HepG2 (cell line): ENCODE measurements around the gene GGTA1.

Source experiments
- BRD4 ChIP-seq: sonication (generic); formaldehyde crosslinking; IDR thresholded peaks from 2 replicates; pipeline ENCODE4 v1.4.0; 2020; ENCODE audit warnings: missing genetic modification reagents
- NAIF1 ChIP-seq: sonication (generic); formaldehyde crosslinking; IDR thresholded peaks from 2 replicates; pipeline ENCODE4 v1.5.0; 2020; ENCODE audit warnings: mild to moderate bottlenecking, missing genetic modification reagents, borderline replicate concordance
- POLR2AphosphoS5 ChIP-seq: IDR thresholded peaks from 2 replicates; pipeline ENCODE4 v1.6.1; 2012; ENCODE audit warnings: low read depth, low read length
- TEAD3 ChIP-seq: optimal IDR thresholded peaks from 2 replicates; pipeline ENCODE3; 2016; ENCODE audit warnings: borderline replicate concordance
- ZNF331 ChIP-seq: sonication (generic); formaldehyde crosslinking; IDR thresholded peaks from 2 replicates; pipeline ENCODE4 v1.4.0; 2020; ENCODE audit warnings: missing genetic modification reagents
- ZNF670 ChIP-seq: sonication (generic); formaldehyde crosslinking; IDR thresholded peaks from 2 replicates; pipeline ENCODE4 v1.8.0; 2022; ENCODE audit warnings: mild to moderate bottlenecking, missing genetic modification reagents, borderline replicate concordance
- ZNF766 ChIP-seq: sonication (generic); formaldehyde crosslinking; IDR thresholded peaks from 2 replicates; pipeline ENCODE4 v1.5.0; 2020; ENCODE audit warnings: missing genetic modification reagents, borderline replicate concordance
- TF ChIP-seq, protein P1 (sequence below): sonication (generic); formaldehyde crosslinking; IDR thresholded peaks from 2 replicates; pipeline ENCODE4 v1.5.0; 2020; ENCODE audit warnings: mild to moderate bottlenecking, missing genetic modification reagents, moderate library complexity

DNA sequence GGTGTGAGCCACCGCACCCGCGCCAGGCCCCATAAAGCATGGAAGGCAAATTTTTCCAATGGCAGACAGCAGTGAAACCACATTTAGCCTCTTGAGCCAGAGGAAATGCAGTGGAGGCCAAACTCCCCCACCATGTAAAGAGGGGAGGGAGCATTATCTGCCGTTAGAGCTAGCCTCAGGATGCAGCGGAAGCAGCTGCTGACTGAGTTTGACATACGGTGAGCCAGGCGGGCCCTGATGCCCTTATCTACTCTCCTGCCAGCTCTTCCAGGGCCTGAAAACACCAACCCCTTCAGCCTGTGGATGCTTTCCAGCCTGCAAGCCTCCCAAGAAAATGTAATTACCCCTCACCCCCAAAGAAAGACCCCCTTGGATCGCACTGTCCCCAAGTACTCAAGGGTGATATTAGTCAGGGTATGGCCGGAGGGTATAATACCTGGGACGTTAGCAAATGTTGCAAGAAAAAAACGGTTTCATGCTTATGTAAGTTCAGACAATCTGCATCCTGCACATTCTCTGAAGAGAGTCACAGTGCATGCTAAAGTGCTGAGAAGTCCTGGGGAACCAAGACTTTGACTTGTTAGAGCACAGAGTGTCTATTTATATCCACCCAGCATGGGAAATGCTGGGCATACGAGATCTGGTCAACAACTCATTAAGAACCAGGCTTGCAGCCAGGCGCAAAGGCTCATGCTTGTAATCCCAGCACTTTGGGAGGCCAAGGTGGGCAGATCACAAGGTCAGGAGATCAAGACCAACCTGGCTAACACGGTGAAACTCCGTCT lies 11.3 kb upstream of the GGTA1 start:
- TF ChIP-seq, protein P1, sequence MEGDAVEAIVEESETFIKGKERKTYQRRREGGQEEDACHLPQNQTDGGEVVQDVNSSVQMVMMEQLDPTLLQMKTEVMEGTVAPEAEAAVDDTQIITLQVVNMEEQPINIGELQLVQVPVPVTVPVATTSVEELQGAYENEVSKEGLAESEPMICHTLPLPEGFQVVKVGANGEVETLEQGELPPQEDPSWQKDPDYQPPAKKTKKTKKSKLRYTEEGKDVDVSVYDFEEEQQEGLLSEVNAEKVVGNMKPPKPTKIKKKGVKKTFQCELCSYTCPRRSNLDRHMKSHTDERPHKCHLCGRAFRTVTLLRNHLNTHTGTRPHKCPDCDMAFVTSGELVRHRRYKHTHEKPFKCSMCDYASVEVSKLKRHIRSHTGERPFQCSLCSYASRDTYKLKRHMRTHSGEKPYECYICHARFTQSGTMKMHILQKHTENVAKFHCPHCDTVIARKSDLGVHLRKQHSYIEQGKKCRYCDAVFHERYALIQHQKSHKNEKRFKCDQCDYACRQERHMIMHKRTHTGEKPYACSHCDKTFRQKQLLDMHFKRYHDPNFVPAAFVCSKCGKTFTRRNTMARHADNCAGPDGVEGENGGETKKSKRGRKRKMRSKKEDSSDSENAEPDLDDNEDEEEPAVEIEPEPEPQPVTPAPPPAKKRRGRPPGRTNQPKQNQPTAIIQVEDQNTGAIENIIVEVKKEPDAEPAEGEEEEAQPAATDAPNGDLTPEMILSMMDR (CRISPR knock-in tag), result no peak
- TF ChIP-seq BRD4 (no peak), POLR2AphosphoS5 (no peak), ZNF766 (no peak), NAIF1 (CRISPR knock-in tag) (no peak), ZNF670 (CRISPR knock-in tag) (no peak), ZNF331 (CRISPR knock-in tag) (no peak), TEAD3 (CRISPR knock-in tag) (no peak)
